Glutamatergic neuron (in vitro differentiated cells): ENCODE measurements around the gene CLMN. TPM values are rescaled to one million over a fixed set of nuclear protein-coding genes. Genes with fewer than 3 reads are reported as not detected.

ENCODE experiments used
- DNase-seq: peaks from one replicate; pipeline ENCODE4 v3.0.0; 2022
- H3K27ac Mint-ChIP-seq: one replicate; pipeline ENCODE4 v1.8.0; 2020; ENCODE audit warnings: mild to moderate bottlenecking, mixed read lengths, inconsistent platforms; ENCODE audit not compliant: unreplicated experiment
- H3K27me3 Mint-ChIP-seq: one replicate; pipeline ENCODE4 v1.8.0; 2020; ENCODE audit warnings: mild to moderate bottlenecking, moderate library complexity, mixed read lengths, inconsistent platforms; ENCODE audit not compliant: unreplicated experiment
- H3K36me3 Mint-ChIP-seq: one replicate; pipeline ENCODE4 v1.8.0; 2020; ENCODE audit warnings: mild to moderate bottlenecking, mixed read lengths, inconsistent platforms; ENCODE audit not compliant: unreplicated experiment
- H3K4me1 Mint-ChIP-seq: one replicate; pipeline ENCODE4 v1.8.0; 2020; ENCODE audit warnings: mild to moderate bottlenecking, low read depth, mixed read lengths, inconsistent platforms; ENCODE audit not compliant: unreplicated experiment
- H3K4me3 Mint-ChIP-seq: one replicate; pipeline ENCODE4 v1.8.0; 2020; ENCODE audit warnings: mild to moderate bottlenecking, mixed read lengths, inconsistent platforms; ENCODE audit not compliant: unreplicated experiment
- H3K9me3 Mint-ChIP-seq: one replicate; pipeline ENCODE4 v1.8.0; 2020; ENCODE audit warnings: mild to moderate bottlenecking, moderate library complexity, mixed read lengths, inconsistent platforms; ENCODE audit not compliant: unreplicated experiment
- total RNA-seq: library from RNA; stranded (reverse); fragmentation: NEBNext Ultra II Directional; extraction: Animal tissue kit (Norgen Biotek cat#: 25700); gene quantifications from one replicate; pipeline ENCODE4 v1.2.1, GENCODE V29; 2021; ENCODE audit not compliant: unreplicated experiment
- TF ChIP-seq, protein P1 (sequence below): fragments of 200-600 bp; sonication (generic); IDR thresholded peaks from one replicate; pipeline ENCODE4 v1.5.0; 2021; ENCODE audit not compliant: partially characterized antibody, unreplicated experiment

CLMN gene
- total RNA-seq, 1 donor from 2014 or later: 17.6 TPM

DNA sequence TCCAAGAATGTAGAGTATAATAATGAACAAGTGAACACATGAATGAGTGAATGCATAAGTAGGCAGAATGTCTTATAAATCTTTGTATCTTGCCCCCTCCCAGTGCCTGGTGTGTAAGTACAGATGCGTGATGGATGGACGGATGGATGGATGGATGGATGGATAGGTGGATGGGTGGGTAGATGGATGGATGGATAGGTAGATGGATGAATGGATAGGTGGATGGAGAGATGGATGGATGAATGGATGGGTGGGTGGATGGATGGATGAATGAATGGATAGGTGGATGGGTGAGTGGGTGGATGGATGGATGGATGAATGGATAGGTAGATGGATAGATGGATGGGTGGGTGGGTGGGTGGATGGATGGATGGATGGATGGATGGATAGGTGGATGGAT is 74.4 kb downstream of the CLMN start:
- Mint-ChIP-seq H3K4me1 (peaks cover 12% of the 10 kb centered on the region), H3K4me3 (no peak overlapping the region), H3K27ac (no peak overlapping the region), H3K36me3 (no peaks in the 10 kb centered on the region), H3K27me3 (peaks cover 2% of the 10 kb centered on the region), H3K9me3 (peaks cover 2% of the 10 kb centered on the region)
- TF ChIP-seq, protein P1, sequence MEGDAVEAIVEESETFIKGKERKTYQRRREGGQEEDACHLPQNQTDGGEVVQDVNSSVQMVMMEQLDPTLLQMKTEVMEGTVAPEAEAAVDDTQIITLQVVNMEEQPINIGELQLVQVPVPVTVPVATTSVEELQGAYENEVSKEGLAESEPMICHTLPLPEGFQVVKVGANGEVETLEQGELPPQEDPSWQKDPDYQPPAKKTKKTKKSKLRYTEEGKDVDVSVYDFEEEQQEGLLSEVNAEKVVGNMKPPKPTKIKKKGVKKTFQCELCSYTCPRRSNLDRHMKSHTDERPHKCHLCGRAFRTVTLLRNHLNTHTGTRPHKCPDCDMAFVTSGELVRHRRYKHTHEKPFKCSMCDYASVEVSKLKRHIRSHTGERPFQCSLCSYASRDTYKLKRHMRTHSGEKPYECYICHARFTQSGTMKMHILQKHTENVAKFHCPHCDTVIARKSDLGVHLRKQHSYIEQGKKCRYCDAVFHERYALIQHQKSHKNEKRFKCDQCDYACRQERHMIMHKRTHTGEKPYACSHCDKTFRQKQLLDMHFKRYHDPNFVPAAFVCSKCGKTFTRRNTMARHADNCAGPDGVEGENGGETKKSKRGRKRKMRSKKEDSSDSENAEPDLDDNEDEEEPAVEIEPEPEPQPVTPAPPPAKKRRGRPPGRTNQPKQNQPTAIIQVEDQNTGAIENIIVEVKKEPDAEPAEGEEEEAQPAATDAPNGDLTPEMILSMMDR: no peak
- no peak for DNase-seq

DNA sequence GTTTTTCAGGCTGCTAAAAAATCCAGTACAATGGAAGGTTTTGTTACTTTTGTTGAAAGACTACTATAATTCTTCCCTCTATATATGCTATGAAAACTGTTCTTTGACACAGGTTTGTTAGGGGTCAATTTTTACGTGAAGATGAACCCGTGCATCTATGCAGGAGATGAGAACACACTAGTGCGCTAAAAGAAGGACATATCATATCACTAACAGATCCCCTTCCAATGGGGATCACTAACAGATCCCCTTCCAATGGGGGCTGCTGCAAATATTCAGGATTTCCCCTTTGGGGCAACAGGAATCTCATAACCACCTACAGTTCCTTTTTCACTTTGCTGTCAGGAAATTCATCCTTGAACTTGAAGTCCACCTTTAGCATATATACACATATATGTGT is 75.1 kb downstream of the CLMN start:
- TF ChIP-seq, protein P1: no peak
- Mint-ChIP-seq H3K4me3 (no peak overlapping the region), H3K36me3 (no peaks in the 10 kb centered on the region), H3K4me1 (peaks cover 12% of the 10 kb centered on the region), H3K27ac (no peak overlapping the region), H3K9me3 (peaks cover 2% of the 10 kb centered on the region), H3K27me3 (peaks cover 2% of the 10 kb centered on the region)
- no peak for DNase-seq

DNA sequence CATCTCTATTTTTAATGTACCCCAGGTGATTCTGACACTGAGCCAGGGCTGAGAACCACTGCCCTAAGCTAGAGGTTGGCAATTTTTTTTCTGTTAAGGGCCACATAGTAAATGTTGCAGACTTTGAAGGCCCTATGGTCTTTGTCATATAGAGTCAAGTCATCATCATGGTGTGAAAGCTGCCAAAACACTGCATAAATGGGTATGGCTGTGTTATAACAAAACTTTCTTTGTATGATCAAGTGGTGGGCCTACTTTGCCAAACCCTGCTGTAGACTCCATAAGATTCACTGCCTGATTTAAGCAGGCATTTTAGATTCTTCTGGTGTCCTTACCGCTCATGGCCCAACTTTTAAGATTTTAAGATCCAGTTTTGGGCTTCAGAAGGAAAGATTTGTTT is 76.8 kb downstream of the CLMN start:
- no peak overlapping the region for H3K4me3 Mint-ChIP-seq
- H3K27me3 Mint-ChIP-seq: peaks cover 5% of the 10 kb centered on the region
- peaks cover 2% of the 10 kb centered on the region for H3K9me3 Mint-ChIP-seq
- no peak for DNase-seq
- no peaks in the 10 kb centered on the region for H3K36me3 Mint-ChIP-seq
- no peak overlapping the region for H3K27ac Mint-ChIP-seq
- TF ChIP-seq, protein P1: no peak
- H3K4me1 Mint-ChIP-seq: peaks cover 9% of the 10 kb centered on the region

DNA sequence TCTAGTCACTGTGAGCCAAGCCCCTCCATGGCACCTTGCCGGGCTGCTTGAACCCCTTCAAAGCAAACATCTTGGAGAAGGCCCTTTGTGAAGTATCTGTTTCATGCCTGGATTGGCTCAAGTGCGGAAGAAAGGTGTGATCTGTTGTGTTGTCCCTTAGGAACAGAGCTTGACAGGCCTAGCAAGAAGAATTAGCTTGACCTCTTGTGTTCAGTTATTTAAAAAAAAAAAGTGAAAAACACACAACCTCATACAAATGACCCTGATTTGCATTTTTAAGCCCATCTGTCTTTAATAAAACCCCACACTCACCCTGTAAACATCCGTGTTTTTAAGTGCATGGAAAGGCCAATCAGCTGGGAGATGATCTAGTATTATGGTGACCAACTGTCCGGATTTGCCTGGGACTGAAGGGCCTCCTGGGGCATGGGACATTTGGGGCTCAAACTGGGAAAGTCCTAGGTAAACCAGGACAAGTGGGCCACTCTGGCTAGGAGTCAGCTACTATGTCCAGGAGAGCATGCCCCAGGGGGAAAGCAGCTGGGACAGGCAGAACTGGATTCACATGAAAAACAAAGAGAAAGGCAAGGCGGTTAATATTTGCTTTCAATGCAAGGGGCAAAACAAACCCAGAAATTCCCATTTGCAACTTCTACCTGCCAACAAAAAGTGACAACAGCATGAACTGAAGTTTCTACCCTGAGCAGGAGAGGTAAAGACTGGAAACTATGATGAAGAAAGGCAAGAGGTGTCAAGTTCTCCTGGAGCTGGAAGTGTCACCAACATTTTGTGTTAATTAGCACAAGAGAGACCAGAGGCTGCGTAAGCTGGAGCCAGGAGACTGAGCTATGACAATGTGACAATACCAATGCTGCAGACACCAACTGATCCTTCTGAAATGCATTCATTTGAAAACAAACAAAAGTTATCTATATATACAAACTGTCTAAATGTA is 78.6 kb downstream of the CLMN start:
- no peak overlapping the region for H3K27ac Mint-ChIP-seq
- H3K4me3 Mint-ChIP-seq: no peak overlapping the region
- TF ChIP-seq, protein P1: no peak
- DNase-seq: no peak
- H3K9me3 Mint-ChIP-seq: peaks cover 2% of the 10 kb centered on the region
- peaks cover 9% of the 10 kb centered on the region for H3K4me1 Mint-ChIP-seq
- H3K36me3 Mint-ChIP-seq: no peaks in the 10 kb centered on the region
- H3K27me3 Mint-ChIP-seq: peaks cover 3% of the 10 kb centered on the region
